CD14-positive monocyte (primary cell): ENCODE measurements around the gene THAP3. TPM values are rescaled to one million over a fixed set of nuclear protein-coding genes. Genes with fewer than 3 reads are reported as not detected.

Source experiments
- DNase-seq, 3 donors: peaks; one replicate each; pipeline ENCODE4 v3.0.0-alpha.2; 2011 to 2022
- H2AFZ ChIP-seq: 2 replicates; pipeline ENCODE4 v1.6.0; 2012; ENCODE audit warnings: mild to moderate bottlenecking, low read depth, low read length, inconsistent platforms; ENCODE audit not compliant: insufficient read depth, poor library complexity, severe bottlenecking
- H3K27ac ChIP-seq, 2 donors: 1 replicate in 1 of 2; 2 replicates in 1 of 2; pipeline ENCODE4 v1.5.1; 2012 to 2013; ENCODE audit warnings: low read length in 2 of 2, control low read depth in 1 of 2, inconsistent platforms in 1 of 2, low read depth in 1 of 2, mild to moderate bottlenecking in 1 of 2
- H3K27me3 ChIP-seq, 2 donors: one replicate each; pipeline versions ENCODE4 v1.6.0 to v1.6.1; 2011 to 2013; ENCODE audit warnings: low read length in 2 of 2; ENCODE audit not compliant: control insufficient read depth in 2 of 2, insufficient read depth in 2 of 2
- H3K36me3 ChIP-seq, 2 donors: replicated peaks in 1 of 2; 1 replicate in 1 of 2; 2 replicates in 1 of 2; pipeline versions ENCODE4 v1.5.1 to v1.6.1; 2012 to 2013; ENCODE audit warnings: low read length in 2 of 2, control low read depth in 1 of 2, inconsistent platforms in 1 of 2, mild to moderate bottlenecking in 1 of 2; ENCODE audit not compliant: insufficient read depth in 2 of 2, control insufficient read depth in 1 of 2
- H3K4me1 ChIP-seq, 2 donors: 1 replicate in 1 of 2; 2 replicates in 1 of 2; pipeline versions ENCODE4 v1.5.1 to v1.6.1; 2012 to 2013; ENCODE audit warnings: low read length in 2 of 2, control low read depth in 1 of 2, inconsistent platforms in 1 of 2, mild to moderate bottlenecking in 1 of 2, moderate library complexity in 1 of 2; ENCODE audit not compliant: insufficient read depth in 2 of 2, control insufficient read depth in 1 of 2
- H3K4me2 ChIP-seq: replicated peaks from 2 replicates; pipeline ENCODE3; 2012; ENCODE audit warnings: low read length, moderate library complexity, mild to moderate bottlenecking; ENCODE audit not compliant: poor library complexity, severe bottlenecking; ENCODE audit errors: extremely low read depth
- H3K4me3 ChIP-seq, 3 experiments: fragments of 200-600 bp in 1 of 3; sonication (generic) in 1 of 3; replicated peaks in 1 of 3; 1 replicate in 2 of 3; 2 replicates in 1 of 3; pipeline ENCODE4 v1.5.1; 2011 to 2013; ENCODE audit warnings: low read length in 3 of 3, mild to moderate bottlenecking in 3 of 3, control low read depth in 2 of 3, low read depth in 2 of 3, inconsistent platforms in 1 of 3, moderate library complexity in 1 of 3
- H3K79me2 ChIP-seq: 2 replicates; pipeline ENCODE4 v1.6.0; 2012; ENCODE audit warnings: mild to moderate bottlenecking, control low read depth, inconsistent platforms, low read length, moderate library complexity; ENCODE audit not compliant: insufficient read depth
- H3K9ac ChIP-seq: 2 replicates; pipeline ENCODE4 v1.6.0; 2017; ENCODE audit warnings: low read length, mild to moderate bottlenecking; ENCODE audit not compliant: insufficient read depth, poor library complexity, severe bottlenecking
- H3K9me3 ChIP-seq, 2 donors: replicated peaks in 1 of 2; 1 replicate in 1 of 2; 2 replicates in 1 of 2; pipeline versions ENCODE4 v1.5.1 to v1.6.1; 2012 to 2013; ENCODE audit warnings: low read length in 2 of 2, control low read depth in 1 of 2; ENCODE audit not compliant: control insufficient read depth in 1 of 2, insufficient read depth in 1 of 2
- H4K20me1 ChIP-seq: 2 replicates; pipeline ENCODE4 v1.6.0; 2012; ENCODE audit warnings: mild to moderate bottlenecking, low read length, control low read depth, moderate library complexity; ENCODE audit not compliant: insufficient read depth
- H3K27ac Mint-ChIP-seq, 7 donors: one replicate each; pipeline ENCODE4 v1.8.0; 2020; ENCODE audit warnings: mild to moderate bottlenecking in 7 of 7, mixed read lengths in 7 of 7, moderate library complexity in 6 of 7, inconsistent platforms in 2 of 7
- H3K27me3 Mint-ChIP-seq, 3 donors: one replicate each; pipeline ENCODE4 v1.8.0; 2021 to 2022; ENCODE audit warnings: low read depth in 3 of 3, mild to moderate bottlenecking in 3 of 3, mixed read lengths in 3 of 3, moderate library complexity in 3 of 3, inconsistent platforms in 1 of 3
- H3K36me3 Mint-ChIP-seq, 2 donors: one replicate each; pipeline ENCODE4 v1.8.0; 2020; ENCODE audit warnings: mixed read lengths in 2 of 2, inconsistent platforms in 1 of 2, mild to moderate bottlenecking in 1 of 2
- H3K4me1 Mint-ChIP-seq: one replicate; pipeline ENCODE4 v1.8.0; 2020; ENCODE audit warnings: mild to moderate bottlenecking, mixed read lengths
- H3K4me3 Mint-ChIP-seq, 2 donors: one replicate each; pipeline ENCODE4 v1.8.0; 2020; ENCODE audit warnings: mild to moderate bottlenecking in 2 of 2, mixed read lengths in 2 of 2, moderate library complexity in 1 of 2
- H3K9me3 Mint-ChIP-seq, 7 donors: one replicate each; pipeline ENCODE4 v1.8.0; 2020 to 2022; ENCODE audit warnings: mixed read lengths in 7 of 7, mild to moderate bottlenecking in 6 of 7, moderate library complexity in 6 of 7, inconsistent platforms in 2 of 7
- WGBS: methylation state at CpG from one replicate; pipeline ENCODE4 v1.1.5; 2013; ENCODE audit warnings: missing lambda C conversion rate; ENCODE audit not compliant: insufficient coverage; 5-methylcytosine and 5-hydroxymethylcytosine counted together
- intact Hi-C, 2 donors: fragments of 100-400 bp; cut with micrococcal nuclease; formaldehyde crosslinking; loops; one replicate each; pipeline versions ENCODE4 v1.15.0 to v1.15.1; 2023
- polyA plus RNA-seq, 3 donors: library from polyadenylated mRNA; depleted of rRNA in 1 of 3; unstranded in 2 of 3; stranded (reverse) in 1 of 3; fragments of 300-500 nt in 2 of 3; fragments of >200 nt in 1 of 3; fragmentation: Illumina TruSeq in 2 of 3; gene quantifications; 1 replicate in 2 of 3; 2 replicates in 1 of 3; pipeline ENCODE4 v1.2.3, GENCODE V29; 2012 to 2021
- TF ChIP-seq, protein P1 (sequence below): fragments of 200-600 bp; IDR thresholded peaks from one replicate; pipeline ENCODE4 v1.8.0; 2022; ENCODE audit warnings: antibody characterized with exemption, mild to moderate bottlenecking

Gene THAP3
- polyA plus RNA-seq, 3 donors = 10.3 to 12.8 (median 10.3) TPM

GRCh38 chr1:6625584-6626149 lies 999 bp downstream of the THAP3 start:
- intact Hi-C loops = loop anchor here (2.0 to 10.0 kb wide), 2 partner anchors 71 to 159 kb away; partner anchors contain the start of genes CAMTA1 (in 1 of the 2), NOL9 (in 1 of the 2) and TAS1R1 (in 1 of the 2)
- Mint-ChIP-seq H3K4me1 (peaks cover 20% of the 10 kb centered on the region), H3K27ac (peak overlapping the region in 4 of 7 donors; percentile 40 to 64 (median 48)), H3K27me3 (peaks cover 0 to 4% (median 0%) of the 10 kb centered on the region in 3 donors), H3K36me3 (peaks cover 48 to 62% of the 10 kb centered on the region in 2 donors), H3K9me3 (no peaks in the 10 kb centered on the region), H3K4me3 (peak overlapping the region; percentile 83 to 93)
- peak overlapping the region in 1 of 2 donors; percentile 6 for H3K27ac ChIP-seq
- DNase-seq = peak in 1 of 3 donors; percentile 51
- H3K36me3 ChIP-seq = peaks cover 40 to 59% of the 10 kb centered on the region in 2 donors
- no peaks in the 10 kb centered on the region for H3K27me3 ChIP-seq
- H2AFZ ChIP-seq = peak overlapping the region; percentile 78
- no peaks in the 10 kb centered on the region for H3K9me3 ChIP-seq
- peaks cover 24% of the 10 kb centered on the region for H4K20me1 ChIP-seq
- H3K4me1 ChIP-seq = peaks cover 14 to 17% of the 10 kb centered on the region in 2 donors
- peak overlapping the region; percentile 83 for H3K9ac ChIP-seq
- peak overlapping the region; percentile 89 for H3K4me2 ChIP-seq
- H3K4me3 ChIP-seq = peak overlapping the region; percentile 57 to 84 (median 62)
- peaks cover 27% of the 10 kb centered on the region for H3K79me2 ChIP-seq
- 11% methylated on average over 18 of the region's 32 CpGs for WGBS
- TF ChIP-seq, protein P1, sequence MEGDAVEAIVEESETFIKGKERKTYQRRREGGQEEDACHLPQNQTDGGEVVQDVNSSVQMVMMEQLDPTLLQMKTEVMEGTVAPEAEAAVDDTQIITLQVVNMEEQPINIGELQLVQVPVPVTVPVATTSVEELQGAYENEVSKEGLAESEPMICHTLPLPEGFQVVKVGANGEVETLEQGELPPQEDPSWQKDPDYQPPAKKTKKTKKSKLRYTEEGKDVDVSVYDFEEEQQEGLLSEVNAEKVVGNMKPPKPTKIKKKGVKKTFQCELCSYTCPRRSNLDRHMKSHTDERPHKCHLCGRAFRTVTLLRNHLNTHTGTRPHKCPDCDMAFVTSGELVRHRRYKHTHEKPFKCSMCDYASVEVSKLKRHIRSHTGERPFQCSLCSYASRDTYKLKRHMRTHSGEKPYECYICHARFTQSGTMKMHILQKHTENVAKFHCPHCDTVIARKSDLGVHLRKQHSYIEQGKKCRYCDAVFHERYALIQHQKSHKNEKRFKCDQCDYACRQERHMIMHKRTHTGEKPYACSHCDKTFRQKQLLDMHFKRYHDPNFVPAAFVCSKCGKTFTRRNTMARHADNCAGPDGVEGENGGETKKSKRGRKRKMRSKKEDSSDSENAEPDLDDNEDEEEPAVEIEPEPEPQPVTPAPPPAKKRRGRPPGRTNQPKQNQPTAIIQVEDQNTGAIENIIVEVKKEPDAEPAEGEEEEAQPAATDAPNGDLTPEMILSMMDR = no peak

DNA sequence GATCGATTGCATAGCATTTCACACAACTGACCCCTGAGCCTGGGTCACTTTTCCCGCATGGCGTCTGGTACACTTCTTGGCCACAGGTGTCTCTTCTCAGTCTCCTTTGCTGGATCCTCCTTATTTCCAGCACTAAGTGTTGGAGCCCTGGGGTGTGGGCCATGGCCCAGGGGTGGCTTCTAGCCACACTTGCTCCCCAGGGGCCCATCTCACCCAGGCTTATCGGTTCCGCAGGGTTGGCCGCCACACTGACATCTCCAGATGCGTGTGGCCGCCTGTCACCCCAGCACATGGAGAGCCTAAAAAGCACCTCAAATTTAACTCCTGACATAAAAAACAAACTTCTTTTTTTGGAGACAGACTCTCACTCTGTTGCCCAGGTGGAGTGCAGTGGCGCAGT lies 2.4 kb downstream of the THAP3 start:
- no peak overlapping the region for H3K4me3 Mint-ChIP-seq
- intact Hi-C loops = loop anchor here in 1 of 2 donors (10.0 kb wide), 1 partner anchor 158 kb away; the partner anchor contains the start of gene CAMTA1

More for the DNA sequence above, 2.4 kb downstream of the THAP3 start:
- Mint-ChIP-seq H3K4me1 (peaks cover 20% of the 10 kb centered on the region), H3K27ac (no peak overlapping the region), H3K36me3 (peaks cover 40 to 63% of the 10 kb centered on the region in 2 donors), H3K9me3 (no peaks in the 10 kb centered on the region), H3K27me3 (peaks cover 0 to 4% (median 0%) of the 10 kb centered on the region in 3 donors)
- no peak overlapping the region for H2AFZ ChIP-seq
- H3K9me3 ChIP-seq = no peaks in the 10 kb centered on the region
- TF ChIP-seq, protein P1 = no peak
- H3K4me1 ChIP-seq = peaks cover 14 to 17% of the 10 kb centered on the region in 2 donors
- DNase-seq = no peak
- H3K4me3 ChIP-seq = no peak overlapping the region
- no peak overlapping the region for H3K27ac ChIP-seq
- H4K20me1 ChIP-seq = peaks cover 24% of the 10 kb centered on the region
- peaks cover 27% of the 10 kb centered on the region for H3K79me2 ChIP-seq
- H3K4me2 ChIP-seq = no peak overlapping the region
- H3K36me3 ChIP-seq = peaks cover 34 to 60% of the 10 kb centered on the region in 2 donors
- H3K9ac ChIP-seq = no peak overlapping the region
- 95% methylated on average over 9 of the region's 9 CpGs for WGBS
- no peaks in the 10 kb centered on the region for H3K27me3 ChIP-seq
